EH (cell line): ENCODE results near the gene HTT.
"Not testable (repeated sequence)": the region's sequence is repeated elsewhere in the genome, so short reads cannot be mapped to it uniquely, and the experiment has no call there.

Experiments
- DNase-seq: peaks from one replicate; pipeline ENCODE4 v3.0.0-alpha.2; 2015; ENCODE audit warnings: low read depth

HTT gene

DNA sequence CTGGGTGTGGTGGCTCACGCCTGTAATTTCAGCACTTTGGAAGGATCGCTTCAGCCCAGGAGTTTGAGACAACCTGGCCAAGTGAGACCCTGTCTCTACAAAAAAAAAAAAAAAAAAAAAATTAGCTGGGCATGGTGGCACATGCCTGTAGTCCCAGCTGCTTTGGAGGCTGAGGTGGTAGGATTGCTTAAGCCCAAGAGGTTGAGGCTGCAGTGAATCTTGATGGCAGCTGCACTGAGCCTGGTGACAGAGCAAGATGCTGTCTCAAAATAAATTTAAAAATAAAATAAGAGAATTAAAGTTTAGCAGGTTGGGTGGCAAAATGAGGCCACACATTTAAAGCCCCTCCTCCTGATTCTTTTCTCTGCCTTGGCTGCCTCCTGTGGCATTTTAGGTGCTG, 47.1 kb downstream of the HTT start:
- DNase-seq = no peak

DNA sequence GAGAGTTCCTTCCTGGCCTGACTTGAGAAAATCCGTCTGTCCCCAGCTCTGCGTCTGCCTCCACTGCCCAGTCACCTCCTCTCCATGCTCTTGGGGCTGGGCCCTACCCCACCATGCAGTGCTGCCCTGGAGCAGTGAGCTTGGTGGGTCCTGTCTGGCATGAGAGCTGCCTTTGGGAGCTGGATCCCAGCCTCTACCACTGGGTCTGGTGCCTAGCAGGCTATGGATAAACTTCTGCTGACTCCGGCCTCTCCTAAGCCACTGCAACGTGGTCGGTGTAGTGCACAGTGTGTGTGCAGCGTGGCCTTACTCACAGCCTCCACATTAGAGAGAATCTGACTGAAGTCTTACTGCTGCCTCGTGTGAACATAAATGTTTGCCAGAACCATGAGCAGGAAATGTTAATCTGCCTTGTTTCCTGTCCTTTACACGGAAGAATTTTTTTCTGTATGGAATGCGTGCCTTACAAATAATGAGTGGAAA, 47.6 kb downstream of the HTT start:
- peak; percentile 85 for DNase-seq

DNA sequence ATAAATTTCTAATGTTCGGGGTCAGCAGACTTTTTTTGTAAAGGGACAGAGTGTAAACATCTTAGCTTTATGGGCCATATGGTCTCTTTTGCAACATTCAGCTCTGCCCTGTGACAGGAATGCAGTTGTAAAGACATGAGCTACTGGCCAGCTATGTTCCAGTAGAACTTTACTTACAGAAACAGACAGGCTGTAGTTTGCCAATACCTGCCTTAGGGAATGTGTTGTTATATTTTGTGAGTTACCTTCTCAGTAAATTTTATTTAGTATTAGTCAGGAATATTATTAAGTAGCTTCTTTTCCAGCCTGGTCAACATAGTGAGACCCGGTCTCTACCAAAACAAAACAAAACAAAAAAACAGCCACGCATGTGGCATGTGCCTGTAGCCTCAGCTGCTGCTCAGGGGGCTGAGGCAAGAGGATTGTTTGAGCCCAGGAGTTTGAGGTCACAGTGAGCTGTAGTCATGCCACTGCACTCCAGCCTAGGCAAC, 48.7 kb downstream of the HTT start:
- DNase-seq = peak; percentile 69

DNA sequence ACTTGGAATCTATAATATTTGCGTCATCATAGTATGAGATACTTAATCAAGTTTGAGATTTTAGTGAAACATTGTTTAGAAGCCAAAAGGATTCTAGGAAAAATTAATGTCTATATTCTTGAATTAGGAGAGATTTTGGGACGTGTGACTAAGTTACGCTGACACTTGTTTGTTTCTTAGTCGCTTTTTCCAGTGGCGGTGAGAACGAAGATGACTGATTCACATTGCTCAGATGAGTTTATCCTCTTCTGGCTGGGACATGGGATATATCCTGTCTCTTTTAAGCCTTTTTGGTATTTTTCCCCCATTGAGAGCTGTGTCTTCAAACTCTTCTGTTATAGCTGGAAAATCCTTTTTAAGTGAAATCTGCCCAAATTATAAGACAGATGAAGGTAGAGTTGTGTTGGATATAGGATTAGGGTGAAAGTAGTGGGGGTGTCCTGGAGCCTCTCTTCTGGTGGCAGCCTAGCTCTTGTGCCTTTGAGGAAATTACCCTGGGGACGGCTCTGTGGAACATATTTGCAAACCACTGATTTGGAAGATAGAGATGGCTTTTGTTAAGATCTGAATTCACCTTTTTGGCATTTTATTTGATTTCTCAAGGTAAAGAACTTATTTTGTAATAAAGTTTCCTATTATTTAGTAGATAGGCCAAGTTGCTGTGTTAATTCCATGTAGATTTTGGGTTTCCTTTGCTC, 49.7 kb downstream of the HTT start:
- no peak for DNase-seq

DNA sequence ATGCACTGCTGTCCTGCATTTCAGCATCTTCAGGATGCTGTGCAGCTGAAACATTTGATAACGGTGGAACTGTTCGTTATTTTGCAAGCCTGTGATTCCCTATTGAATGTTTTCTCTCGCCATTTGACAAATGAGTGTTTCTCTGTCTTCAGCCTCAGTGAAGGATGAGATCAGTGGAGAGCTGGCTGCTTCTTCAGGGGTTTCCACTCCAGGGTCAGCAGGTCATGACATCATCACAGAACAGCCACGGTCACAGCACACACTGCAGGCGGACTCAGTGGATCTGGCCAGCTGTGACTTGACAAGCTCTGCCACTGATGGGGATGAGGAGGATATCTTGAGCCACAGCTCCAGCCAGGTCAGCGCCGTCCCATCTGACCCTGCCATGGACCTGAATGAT, 52.6 kb downstream of the HTT start:
- DNase-seq = no peak

DNA sequence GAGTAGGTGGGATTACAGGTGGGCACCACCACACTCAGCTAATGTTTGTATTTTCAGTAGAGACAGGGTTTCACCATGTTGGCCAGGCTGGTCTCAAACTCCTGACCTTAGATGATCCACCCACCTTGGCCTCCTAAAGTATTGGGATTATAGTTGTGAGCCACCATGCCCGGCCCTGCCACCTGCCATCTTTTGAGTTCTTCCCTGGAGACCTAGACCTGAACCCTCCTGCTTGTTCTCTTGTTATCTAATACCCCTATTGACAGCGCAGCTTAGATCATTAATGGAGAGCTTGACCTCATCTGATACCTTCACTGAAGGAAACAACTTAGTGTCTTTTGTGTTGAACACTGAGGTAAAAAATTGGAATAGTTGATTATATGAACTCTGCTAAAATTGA, 53.6 kb downstream of the HTT start:
- DNase-seq = no peak

DNA sequence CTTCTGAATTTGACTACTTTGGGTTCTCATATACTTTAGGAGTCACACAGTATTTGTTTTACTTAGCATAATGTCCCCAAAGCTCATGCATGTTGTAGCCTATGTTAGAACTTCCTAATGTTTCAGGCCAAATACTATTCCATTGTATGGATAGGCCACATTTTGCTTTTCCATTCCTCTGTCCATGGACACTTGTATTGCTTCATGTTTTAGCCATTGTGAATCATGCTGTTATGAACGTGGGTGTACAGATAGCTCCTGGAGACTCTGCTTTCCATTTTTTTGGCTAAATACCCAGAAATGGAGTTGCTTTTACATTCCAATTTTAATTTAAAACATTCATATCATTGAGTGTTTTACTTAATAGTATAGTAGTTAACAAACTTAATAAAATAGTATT, 54.5 kb downstream of the HTT start:
- peak; percentile 18 for DNase-seq

DNA sequence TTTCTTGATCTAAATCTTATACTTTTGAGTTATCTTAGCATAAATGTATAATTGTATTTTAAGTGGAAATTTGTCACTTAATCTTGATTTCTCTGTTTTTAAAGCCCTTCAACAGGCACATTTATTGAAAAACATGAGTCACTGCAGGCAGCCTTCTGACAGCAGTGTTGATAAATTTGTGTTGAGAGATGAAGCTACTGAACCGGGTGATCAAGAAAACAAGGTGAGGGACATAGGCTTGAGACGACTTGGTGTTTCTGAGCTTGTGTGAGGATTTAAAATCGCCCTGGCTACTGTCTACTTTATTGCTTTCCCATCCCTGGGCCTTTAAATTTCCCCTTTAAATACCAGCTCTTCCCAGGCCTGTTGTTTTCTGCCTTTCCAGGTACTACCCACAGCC, 55.7 kb downstream of the HTT start:
- DNase-seq = no peak

DNA sequence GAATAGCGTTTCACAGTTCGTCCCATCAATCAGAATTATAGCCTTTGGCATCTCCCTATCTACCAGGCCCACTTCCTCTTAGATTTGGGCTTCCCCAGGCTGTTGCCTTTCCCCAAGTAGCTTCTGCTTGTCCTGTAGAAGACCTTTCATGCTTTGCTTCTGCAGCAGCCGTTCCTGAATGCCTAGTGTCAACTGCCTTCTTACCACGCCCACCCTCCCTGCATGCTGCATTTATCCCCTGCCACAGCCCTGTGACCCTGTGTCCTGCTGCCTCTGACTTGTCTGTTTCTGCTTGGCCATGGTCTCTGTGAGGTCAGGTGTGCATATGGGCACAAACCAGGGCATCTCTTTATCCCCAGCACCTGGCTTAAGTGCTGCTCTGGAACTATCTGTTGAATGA, 56.3 kb downstream of the HTT start:
- DNase-seq = no peak

DNA sequence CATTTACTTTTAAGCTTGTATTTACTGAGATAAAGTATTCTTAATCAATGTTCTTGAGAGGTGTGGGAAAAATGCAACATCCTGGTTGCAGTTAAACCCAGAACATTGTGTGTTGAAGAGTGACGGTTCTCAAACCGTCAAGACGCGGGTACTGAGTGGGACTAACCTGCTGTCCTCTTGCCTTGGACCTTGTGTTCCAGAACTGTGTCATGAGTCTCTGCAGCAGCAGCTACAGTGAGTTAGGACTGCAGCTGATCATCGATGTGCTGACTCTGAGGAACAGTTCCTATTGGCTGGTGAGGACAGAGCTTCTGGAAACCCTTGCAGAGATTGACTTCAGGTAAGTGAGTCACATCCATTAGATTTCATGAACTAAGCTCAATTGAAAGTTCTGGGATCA, 59.7 kb downstream of the HTT start:
- no peak for DNase-seq

DNA sequence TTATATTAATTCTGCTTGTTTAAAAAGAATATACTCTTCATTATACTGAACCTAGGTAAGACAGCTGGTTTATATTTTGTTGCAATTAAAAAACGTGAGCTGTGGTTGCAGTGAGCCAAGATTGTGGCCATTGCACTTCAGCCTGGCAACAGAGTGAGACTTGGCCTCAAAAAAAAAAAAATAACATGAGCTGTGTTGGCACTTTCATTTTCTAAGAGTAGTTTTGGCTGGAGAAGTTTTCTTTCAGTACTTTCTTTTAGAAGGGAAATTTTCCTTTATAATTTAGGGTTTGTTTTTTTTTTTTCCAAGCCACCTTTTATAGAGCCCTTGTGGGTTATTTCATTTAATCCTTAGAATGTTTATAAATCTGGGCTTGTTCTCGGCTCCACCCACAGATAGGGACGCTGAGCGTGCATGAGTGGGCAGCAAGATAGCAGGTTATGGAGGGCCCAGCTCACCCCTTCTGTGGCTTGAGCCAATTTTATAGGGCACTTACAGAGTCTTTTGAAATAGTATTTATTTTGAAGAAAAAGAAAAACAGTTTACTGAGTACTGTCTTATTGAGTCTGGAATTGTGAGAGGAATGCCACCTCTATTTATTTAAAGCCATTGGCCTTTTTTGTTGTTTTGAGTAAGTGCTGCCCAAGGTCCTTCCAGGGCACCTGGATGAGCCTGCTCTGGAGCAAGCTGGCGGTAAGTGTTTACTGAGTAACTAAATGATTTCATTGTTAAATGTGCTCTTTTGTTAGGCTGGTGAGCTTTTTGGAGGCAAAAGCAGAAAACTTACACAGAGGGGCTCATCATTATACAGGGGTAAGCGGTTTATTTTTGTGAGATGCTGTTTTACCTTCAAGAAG, 60.9 kb downstream of the HTT start:
- DNase-seq = no peak

DNA sequence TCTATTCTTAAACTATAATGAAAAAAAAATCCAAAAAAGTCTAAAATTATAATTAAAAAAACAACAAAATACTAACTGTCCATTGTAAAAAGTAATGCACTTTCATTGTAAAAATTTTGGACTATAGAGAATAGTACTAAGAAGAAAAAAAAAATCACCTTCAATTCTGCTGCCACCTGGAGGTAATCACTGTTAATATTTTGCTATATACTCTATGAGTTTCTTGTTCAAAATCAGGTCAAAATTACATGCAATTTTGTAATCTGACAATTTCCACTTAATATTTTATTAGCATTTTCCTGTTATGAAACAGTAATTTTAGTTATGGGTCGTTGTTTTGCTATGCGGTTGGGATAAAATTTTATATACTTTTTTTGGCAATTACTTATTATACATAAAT, 62.0 kb downstream of the HTT start:
- DNase-seq = peak; percentile 30

DNA sequence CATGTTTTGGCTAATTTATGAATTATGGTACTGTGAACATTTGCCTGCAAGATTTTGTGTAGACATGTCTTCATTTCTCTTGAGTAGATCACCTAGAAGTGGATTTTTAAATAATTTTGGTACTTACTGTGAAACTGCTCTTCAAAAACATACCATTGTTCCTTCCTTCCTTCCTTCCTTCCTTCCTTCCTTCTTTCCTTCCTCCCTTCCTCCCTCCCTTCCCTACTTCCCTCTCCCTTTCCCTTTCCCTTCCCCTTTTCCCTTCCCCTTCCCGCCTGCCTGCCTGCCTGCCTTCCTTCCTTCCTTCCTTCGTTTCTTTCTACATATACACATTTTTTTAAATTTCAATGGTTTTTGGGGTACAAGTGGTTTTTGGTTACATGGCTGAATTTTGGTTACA, 63.4 kb downstream of the HTT start:
- DNase-seq = no peak

DNA sequence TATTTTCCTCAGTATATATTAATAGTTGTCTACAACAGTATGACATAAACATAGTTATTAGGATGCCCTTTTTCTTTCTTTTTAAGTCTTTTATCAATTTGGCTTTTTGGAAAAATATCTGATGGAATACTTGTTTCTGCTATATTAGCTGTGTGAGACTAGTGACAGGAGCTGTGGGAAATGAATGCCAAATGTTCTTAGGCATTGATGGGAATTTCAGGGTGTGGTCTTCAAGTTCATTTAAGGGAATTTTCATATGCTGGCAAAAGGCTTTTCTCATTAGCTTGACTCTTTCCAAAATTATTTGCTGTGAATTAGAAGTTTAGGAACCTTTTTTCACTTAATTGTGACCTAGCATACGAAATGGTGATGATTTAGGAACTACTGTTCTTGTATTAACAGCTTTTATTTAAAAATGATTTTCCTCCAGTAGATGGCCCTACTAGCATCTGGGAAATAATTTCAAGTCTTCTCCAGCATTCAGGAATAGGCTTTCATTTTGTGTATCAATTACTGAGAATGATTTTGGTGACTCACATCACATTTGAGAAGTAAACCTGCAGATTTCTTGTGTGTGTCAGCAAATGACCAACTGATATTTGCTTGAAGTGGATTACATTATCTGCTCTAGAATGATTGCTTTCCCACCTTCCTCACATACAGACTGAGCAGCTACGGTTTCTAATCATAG, 70.9 kb downstream of the HTT start:
- DNase-seq = peak; percentile 20

DNA sequence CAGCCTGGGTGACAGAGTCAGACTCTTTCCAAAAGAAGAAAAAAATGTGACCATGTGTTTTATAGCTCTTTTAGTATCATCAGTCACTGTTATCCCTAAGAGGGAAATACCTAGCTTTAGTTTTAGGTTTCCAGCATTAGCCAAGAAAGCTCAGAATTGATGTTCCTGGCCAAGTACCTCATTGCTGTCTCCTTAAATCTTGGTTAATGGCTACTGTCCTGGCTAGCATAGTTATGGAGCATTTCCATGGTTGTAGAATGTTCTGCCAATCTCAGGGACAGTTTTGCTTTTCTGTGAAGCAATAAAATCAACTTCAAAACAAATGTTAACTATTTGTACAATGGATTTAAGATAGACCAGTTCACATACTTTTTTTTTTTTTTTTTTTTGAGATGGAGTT, 74.4 kb downstream of the HTT start:
- DNase-seq = no peak

DNA sequence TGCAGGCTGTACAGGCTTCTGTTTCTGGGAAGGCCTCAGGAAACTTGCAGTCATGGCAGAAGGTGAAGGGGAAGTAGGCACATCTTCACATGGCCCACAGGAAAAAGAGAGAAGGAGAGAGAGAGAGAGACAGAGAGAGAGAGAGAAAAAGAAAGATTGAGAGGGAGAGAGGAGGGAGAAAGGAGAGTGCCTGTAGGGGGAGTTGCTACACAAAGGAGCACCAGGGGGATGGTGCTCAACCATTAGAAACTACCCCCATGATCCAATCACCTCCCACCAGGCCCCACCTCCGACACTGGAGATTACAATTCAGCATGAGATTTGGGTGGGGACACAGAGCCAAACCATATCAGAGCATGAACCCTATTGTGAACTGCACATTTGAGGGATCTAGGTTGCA, 76.8 kb downstream of the HTT start:
- DNase-seq = not testable (repeated sequence)

DNA sequence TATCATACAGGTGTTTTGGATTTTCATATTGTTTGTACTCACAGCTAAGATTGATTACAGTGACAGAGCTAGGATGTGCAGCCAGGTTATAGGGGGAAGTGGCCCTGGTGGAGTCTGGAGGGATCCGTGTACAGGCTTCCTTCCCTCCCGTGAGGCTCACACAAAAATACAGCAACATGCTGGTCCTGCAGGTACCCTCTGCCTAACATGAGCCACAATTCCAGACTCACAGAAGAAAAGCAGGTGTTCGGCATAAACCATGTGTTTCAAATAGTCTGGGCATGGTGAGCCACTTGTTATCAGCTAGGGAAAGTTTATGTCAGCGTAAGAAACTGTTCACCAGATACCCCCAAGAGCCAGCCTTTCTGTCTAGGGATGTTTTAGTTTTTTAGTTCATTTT, 82.9 kb downstream of the HTT start:
- DNase-seq = no peak

DNA sequence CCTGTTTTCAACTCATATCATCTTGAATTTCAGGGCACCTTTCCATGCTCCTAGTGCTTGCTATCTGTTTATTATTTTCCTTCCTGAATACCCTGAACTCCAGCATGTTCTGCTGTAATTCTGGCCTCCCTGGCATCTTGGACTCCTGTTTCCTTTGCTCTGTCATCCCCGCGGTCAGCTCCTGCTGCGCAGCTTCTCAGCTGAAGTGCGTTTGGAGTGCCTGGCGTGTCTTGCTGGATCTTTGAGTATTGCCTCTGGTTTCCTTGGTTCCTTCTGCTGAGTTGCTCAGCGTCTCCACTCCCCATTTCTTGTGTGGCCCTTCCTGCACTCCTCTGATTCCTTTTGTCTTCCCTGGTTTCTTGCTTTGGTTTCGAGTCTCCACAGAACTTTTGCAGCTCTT, 84.4 kb downstream of the HTT start:
- DNase-seq = no peak

DNA sequence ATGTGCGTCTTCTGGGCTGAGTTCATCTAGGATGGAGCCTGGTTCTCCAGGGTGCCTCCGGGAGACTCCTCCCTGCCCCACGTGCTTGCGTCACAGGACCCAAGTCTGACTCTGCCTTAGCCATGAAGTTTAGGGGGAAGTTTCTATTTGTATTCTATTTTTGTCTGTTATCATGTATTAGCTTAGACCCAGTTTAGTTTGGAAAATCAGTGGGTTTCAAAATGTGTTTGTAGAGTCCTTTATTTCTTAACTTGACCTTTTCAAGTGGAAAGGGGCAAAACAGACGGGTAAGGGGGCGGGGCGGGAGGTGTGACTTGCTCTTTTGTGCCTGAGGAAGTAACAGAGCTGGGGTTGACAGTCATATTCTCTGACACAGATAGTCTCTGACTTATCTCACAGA, 86.0 kb downstream of the HTT start:
- no peak for DNase-seq

DNA sequence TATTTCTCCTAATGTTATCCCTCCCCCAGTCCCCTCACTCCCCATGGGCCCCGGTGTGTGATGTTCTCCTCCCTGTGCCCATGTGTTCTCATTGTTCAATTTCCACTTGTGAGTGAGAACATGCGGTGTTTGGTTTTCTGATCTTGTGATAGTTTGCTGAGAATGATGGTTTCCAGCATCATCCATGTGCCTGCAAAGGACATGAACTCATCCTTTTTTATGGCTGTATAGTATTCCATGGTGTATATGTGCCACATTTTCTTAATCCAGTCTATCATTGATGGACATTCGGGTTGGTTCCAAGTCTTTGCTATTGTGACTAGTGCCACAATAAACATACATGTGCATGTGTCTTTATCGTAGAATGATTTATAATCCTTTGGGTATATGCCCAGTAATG, 86.6 kb downstream of the HTT start:
- not testable (repeated sequence) for DNase-seq

DNA sequence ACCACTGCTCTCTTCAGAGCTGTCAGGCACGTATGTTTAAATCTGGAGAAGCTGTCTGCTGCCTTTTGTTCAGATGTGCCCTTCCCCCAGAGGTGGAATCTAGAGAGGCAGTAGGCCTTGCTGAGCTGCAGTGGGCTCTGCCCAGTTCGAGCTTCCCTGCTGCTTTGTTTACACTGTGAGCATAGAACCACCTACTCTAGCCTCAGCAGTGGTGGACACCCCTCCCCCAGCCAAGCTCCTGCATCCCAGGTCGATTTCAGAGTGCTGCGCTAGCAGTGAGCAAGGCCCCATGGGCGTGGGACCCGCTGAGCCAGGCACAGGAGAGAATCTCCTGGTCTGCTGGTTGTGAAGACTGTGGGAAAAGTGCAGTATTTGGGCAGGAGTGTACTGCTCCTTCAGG, 92.0 kb downstream of the HTT start:
- not testable (repeated sequence) for DNase-seq

DNA sequence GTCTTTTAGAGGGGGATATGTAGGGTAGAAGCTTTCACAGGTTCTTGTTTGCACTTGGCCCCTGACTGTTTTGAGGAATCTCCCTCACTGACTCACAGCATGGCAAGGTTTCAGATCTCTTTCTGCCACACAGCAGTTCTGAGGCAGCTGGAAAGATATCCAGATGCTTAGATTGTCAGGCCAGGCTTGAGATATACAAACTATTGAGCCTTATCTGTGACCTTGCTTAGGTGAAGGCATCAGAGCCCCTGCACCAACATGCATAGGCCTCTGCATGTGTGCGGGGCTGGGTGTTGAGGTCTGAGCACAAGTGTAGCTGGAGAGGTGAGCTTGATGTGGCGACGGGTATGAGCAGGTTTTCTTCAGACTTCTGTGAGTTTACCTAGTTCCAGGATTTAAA, 93.5 kb downstream of the HTT start:
- peak; percentile 29 for DNase-seq
